Measurements from ENCODE around the gene DGKH.

DGKH gene

GRCh38 chr13:42246541-42246940, 198.1 kb downstream of the DGKH start:
- no peak for FAIRE-seq

GRCh38 chr13:42247883-42248282, 199.4 kb downstream of the DGKH start:
- FAIRE-seq = no peak

- no peak for FAIRE-seq
Measured at GRCh38 chr13:42255886-42256285, 207.4 kb downstream of the DGKH start.

- FAIRE-seq = no peak
Measured at GRCh38 chr13:42258747-42259146, 210.3 kb downstream of the DGKH start.

GRCh38 chr13:42259515-42259914, 211.1 kb downstream of the DGKH start:
- FAIRE-seq = no peak

- FAIRE-seq = no peak
Measured at GRCh38 chr13:42260903-42261654, 212.6 kb downstream of the DGKH start.

GRCh38 chr13:42266473-42266872, 218.0 kb downstream of the DGKH start:
- FAIRE-seq = no peak

GRCh38 chr13:42270160-42270856, 221.9 kb downstream of the DGKH start:
- FAIRE-seq = no peak

- FAIRE-seq = no peak
Measured at GRCh38 chr13:42270857-42271215, 222.4 kb downstream of the DGKH start.

- peak; percentile 97 for FAIRE-seq
Measured at GRCh38 chr13:42271337-42272114, 223.1 kb downstream of the DGKH start.

- no peak for FAIRE-seq
Measured at GRCh38 chr13:42272115-42272803, 223.8 kb downstream of the DGKH start, which contains the start of gene AKAP11. Gene AKAP11 (plus strand): TSS chr13:42272152. CDS start chr13:42286349, 14,197 bp downstream.

- no peak for FAIRE-seq
Measured at GRCh38 chr13:42272804-42273175, 224.3 kb downstream of the DGKH start.

- FAIRE-seq = no peak
Measured at GRCh38 chr13:42274386-42275097, 226.1 kb downstream of the DGKH start.

GRCh38 chr13:42275098-42275471, 226.6 kb downstream of the DGKH start:
- no peak for FAIRE-seq

GRCh38 chr13:42275506-42275905, 227.1 kb downstream of the DGKH start:
- no peak for FAIRE-seq

GRCh38 chr13:42276683-42277082, 228.2 kb downstream of the DGKH start:
- no peak for FAIRE-seq

- no peak for FAIRE-seq
Measured at GRCh38 chr13:42277618-42278276, 229.3 kb downstream of the DGKH start.

GRCh38 chr13:42279080-42279479, 230.6 kb downstream of the DGKH start:
- FAIRE-seq = no peak

- no peak for FAIRE-seq
Measured at GRCh38 chr13:42279986-42280385, 231.5 kb downstream of the DGKH start.

- no peak for FAIRE-seq
Measured at GRCh38 chr13:42280537-42280936, 232.1 kb downstream of the DGKH start.

- FAIRE-seq = no peak
Measured at GRCh38 chr13:42283574-42283973, 235.1 kb downstream of the DGKH start.

GRCh38 chr13:42284068-42284467, 235.6 kb downstream of the DGKH start:
- FAIRE-seq = no peak

Data from A204.1 (cell line).